Chondrocyte (in vitro differentiated cells): ENCODE results near the gene LRRC61. TPM values are rescaled to one million over a fixed set of nuclear protein-coding genes. Genes with fewer than 3 reads are reported as not detected.

Source experiments
- DNase-seq: peaks from one replicate; pipeline ENCODE4 v3.0.0; 2021; ENCODE audit warnings: mixed read lengths, low spot score
- H3K27ac Mint-ChIP-seq: one replicate; pipeline ENCODE4 v1.8.0; 2021; ENCODE audit warnings: mild to moderate bottlenecking, moderate library complexity, mixed read lengths; ENCODE audit not compliant: unreplicated experiment
- H3K27me3 Mint-ChIP-seq: 2 replicates; pipeline ENCODE4 v1.8.0; 2021; ENCODE audit warnings: low read depth, mixed read lengths
- H3K36me3 Mint-ChIP-seq: 2 replicates; pipeline ENCODE4 v1.8.0; 2021; ENCODE audit warnings: low read depth, mixed read lengths
- H3K4me1 Mint-ChIP-seq: 2 replicates; pipeline ENCODE4 v1.8.0; 2021; ENCODE audit warnings: low read depth, mild to moderate bottlenecking, mixed read lengths
- H3K4me3 Mint-ChIP-seq: one replicate; pipeline ENCODE4 v1.8.0; 2021; ENCODE audit warnings: mild to moderate bottlenecking, moderate library complexity, mixed read lengths; ENCODE audit not compliant: unreplicated experiment
- H3K9me3 Mint-ChIP-seq: 2 replicates; pipeline ENCODE4 v1.8.0; 2021; ENCODE audit warnings: low read depth, mixed read lengths
- total RNA-seq: library from RNA; stranded (reverse); gene quantifications from 3 replicates; pipeline ENCODE4 v1.2.1, GENCODE V29; 2021
- TF ChIP-seq, protein P1 (sequence below): fragments of 200-600 bp; sonication (generic); IDR thresholded peaks from 2 replicates; pipeline ENCODE4 v1.5.0; 2021; ENCODE audit warnings: antibody characterized with exemption, mild to moderate bottlenecking, moderate library complexity

Gene LRRC61
- total RNA-seq, 1 donor from 2014 or later = 1.7 TPM

DNA sequence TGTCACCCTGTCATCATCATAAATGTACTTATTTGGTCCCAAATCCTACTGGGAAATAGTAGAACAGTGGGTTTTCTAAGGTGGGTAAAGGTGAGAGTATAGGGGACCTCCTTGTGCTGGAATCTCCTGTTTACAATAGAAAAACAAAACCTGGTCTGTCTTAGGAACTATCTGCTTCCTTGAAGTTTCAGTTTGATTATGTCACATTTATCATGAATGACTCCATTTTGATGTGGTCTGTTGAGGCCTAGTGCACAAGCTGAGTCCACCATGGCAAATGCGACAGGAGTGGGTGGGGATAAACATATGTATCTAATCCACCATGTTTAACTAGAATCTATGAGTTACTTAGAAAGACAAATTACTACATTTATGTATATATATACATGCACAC is 32.5 kb downstream of the LRRC61 start:
- Mint-ChIP-seq H3K27ac (no peak overlapping the region), H3K36me3 (no peaks in the 10 kb centered on the region), H3K4me3 (no peak overlapping the region), H3K4me1 (no peaks in the 10 kb centered on the region), H3K9me3 (no peaks in the 10 kb centered on the region), H3K27me3 (no peaks in the 10 kb centered on the region)
- DNase-seq = no peak
- TF ChIP-seq, protein P1, sequence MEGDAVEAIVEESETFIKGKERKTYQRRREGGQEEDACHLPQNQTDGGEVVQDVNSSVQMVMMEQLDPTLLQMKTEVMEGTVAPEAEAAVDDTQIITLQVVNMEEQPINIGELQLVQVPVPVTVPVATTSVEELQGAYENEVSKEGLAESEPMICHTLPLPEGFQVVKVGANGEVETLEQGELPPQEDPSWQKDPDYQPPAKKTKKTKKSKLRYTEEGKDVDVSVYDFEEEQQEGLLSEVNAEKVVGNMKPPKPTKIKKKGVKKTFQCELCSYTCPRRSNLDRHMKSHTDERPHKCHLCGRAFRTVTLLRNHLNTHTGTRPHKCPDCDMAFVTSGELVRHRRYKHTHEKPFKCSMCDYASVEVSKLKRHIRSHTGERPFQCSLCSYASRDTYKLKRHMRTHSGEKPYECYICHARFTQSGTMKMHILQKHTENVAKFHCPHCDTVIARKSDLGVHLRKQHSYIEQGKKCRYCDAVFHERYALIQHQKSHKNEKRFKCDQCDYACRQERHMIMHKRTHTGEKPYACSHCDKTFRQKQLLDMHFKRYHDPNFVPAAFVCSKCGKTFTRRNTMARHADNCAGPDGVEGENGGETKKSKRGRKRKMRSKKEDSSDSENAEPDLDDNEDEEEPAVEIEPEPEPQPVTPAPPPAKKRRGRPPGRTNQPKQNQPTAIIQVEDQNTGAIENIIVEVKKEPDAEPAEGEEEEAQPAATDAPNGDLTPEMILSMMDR = no peak

DNA sequence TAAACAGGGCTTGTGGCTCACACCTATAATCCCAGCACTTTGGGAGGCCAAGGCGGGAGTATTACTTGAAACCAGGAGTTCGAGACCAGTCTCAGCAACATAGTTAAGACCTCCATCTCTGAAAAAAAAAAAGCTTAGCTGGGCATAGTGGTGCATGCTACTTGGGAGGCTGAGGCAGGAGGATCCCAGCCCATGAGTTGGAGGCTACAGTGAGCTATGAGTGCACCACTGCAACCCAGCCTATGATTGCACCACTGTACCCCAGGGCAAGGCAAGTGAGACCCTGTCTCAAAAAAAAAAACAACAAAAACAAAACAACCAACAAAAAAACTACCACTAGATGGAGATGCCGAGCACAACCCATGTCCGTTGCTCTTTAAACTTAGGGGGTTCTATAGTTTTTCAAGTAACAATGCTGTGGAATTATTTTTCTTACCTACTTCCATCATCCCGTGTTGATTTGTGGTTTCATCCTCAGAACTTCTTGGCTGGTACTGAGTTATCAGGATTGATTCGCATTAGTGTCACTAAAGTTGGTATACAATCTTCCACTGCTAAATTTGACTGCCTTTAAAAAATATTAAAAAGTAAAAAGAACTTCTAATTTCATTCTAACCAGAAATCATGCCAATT is 33.2 kb downstream of the LRRC61 start:
- no peak overlapping the region for H3K4me3 Mint-ChIP-seq
- DNase-seq = no peak
- H3K9me3 Mint-ChIP-seq = no peaks in the 10 kb centered on the region
- no peak overlapping the region for H3K27ac Mint-ChIP-seq
- no peaks in the 10 kb centered on the region for H3K27me3 Mint-ChIP-seq
- H3K36me3 Mint-ChIP-seq = no peaks in the 10 kb centered on the region
- TF ChIP-seq, protein P1 = peak; percentile 89
- peaks cover 2% of the 10 kb centered on the region for H3K4me1 Mint-ChIP-seq

GRCh38 chr7:150357270-150357669 is 34.1 kb downstream of the LRRC61 start:
- Mint-ChIP-seq H3K27ac (no peak overlapping the region), H3K36me3 (no peaks in the 10 kb centered on the region), H3K4me1 (peaks cover 8% of the 10 kb centered on the region), H3K4me3 (no peak overlapping the region), H3K9me3 (no peaks in the 10 kb centered on the region), H3K27me3 (no peaks in the 10 kb centered on the region)
- TF ChIP-seq, protein P1 = no peak
- no peak for DNase-seq

DNA sequence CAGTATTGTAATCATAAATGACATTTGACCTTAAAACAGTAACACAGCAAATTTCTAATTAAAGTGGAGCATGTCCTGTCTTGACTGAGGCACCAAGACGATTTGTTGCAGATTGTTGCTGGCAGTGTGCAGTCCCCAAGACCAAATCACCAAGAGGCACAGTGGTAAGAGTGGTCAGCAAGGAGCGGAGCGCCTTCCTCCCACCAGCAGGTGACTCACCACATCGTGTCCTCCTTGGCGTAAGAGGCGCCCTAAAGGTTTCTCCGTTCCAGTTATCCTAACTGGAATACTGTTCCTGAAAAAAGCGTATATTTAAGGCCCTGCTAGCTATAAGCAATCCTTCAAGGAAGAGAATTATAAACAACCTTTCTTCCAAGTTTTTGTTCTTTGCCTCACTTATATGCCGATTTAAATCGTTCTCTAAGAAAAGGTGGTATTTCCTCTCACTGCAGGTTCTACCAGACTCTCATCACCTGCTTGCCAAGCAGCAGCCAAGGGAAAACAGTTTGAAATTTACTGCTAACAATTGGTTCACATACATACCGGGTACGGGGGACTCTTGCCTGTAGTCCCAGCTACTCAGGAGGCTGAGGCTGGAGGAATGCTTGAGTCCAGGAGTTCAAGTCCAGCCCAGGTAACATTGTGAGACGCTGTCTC is 34.7 kb downstream of the LRRC61 start:
- Mint-ChIP-seq H3K4me3 (no peak overlapping the region), H3K9me3 (no peaks in the 10 kb centered on the region), H3K4me1 (peaks cover 10% of the 10 kb centered on the region), H3K27ac (no peak overlapping the region), H3K27me3 (no peaks in the 10 kb centered on the region), H3K36me3 (no peaks in the 10 kb centered on the region)
- TF ChIP-seq, protein P1 = no peak
- DNase-seq = no peak

GRCh38 chr7:150358433-150358832 is 35.3 kb downstream of the LRRC61 start:
- Mint-ChIP-seq H3K9me3 (no peaks in the 10 kb centered on the region), H3K27me3 (no peaks in the 10 kb centered on the region), H3K4me1 (peaks cover 10% of the 10 kb centered on the region), H3K27ac (no peak overlapping the region), H3K36me3 (no peaks in the 10 kb centered on the region), H3K4me3 (no peak overlapping the region)
- DNase-seq = no peak
- TF ChIP-seq, protein P1 = no peak
